Measurements from ENCODE around the gene SCGN.

- TF ChIP-seq EZH2 (IDR thresholded peaks at IDR 0.05; ENCODE audit: low read depth) = no peak
- TF ChIP-seq, protein P1, sequence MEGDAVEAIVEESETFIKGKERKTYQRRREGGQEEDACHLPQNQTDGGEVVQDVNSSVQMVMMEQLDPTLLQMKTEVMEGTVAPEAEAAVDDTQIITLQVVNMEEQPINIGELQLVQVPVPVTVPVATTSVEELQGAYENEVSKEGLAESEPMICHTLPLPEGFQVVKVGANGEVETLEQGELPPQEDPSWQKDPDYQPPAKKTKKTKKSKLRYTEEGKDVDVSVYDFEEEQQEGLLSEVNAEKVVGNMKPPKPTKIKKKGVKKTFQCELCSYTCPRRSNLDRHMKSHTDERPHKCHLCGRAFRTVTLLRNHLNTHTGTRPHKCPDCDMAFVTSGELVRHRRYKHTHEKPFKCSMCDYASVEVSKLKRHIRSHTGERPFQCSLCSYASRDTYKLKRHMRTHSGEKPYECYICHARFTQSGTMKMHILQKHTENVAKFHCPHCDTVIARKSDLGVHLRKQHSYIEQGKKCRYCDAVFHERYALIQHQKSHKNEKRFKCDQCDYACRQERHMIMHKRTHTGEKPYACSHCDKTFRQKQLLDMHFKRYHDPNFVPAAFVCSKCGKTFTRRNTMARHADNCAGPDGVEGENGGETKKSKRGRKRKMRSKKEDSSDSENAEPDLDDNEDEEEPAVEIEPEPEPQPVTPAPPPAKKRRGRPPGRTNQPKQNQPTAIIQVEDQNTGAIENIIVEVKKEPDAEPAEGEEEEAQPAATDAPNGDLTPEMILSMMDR (conservative IDR thresholded peaks at IDR 0.05) = no peak
Observed at GRCh38 chr6:25749837-25750236, 97.8 kb downstream of the SCGN start.

All from PC-9 (cell line).